G401.6 (cell line): ENCODE measurements around the gene UACA.

Source experiments
- FAIRE-seq: peaks from 2 replicates; lab custom pipeline; 2012; peaks lifted over from hg19 to GRCh38; lab: Jason Lieb, UNC

Gene UACA

DNA sequence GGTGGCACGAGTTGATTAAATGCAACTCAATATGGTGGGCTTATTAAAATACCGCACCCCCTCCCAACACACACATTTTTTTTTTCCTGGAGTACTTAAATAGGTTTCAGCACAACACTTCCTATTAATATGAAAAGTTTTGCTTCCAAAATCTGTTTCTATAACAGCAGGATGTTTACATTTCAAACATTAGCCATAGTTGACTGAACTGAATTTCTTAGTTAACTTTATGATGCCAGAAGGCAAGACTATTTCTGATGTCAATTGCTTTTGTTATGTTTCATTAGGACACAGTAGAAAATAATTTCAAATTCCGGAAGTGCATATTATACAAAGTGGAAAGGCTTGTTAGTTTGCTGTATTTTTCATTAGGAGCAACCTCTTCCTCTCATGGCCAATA, 104.7 kb downstream of the UACA start:
- FAIRE-seq, result no peak

DNA sequence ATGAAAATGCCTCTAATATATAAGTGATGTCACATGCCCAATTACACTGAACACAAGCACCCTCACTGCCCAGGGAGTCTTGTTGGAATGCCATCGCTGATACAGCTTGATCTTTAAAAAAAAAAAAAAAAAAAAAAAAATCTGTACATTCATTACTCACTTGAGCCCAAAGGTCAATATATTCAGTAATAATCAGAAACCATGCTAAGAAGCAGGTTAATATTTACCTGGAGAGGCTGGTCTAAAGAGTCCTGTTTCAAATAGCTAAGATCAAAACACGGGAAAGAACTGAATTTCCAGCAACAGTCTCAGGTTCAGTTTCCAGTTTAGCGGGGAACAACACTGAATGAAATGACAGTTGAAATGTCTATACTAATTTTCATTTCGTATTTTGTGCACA, 109.9 kb downstream of the UACA start:
- FAIRE-seq, result no peak

DNA sequence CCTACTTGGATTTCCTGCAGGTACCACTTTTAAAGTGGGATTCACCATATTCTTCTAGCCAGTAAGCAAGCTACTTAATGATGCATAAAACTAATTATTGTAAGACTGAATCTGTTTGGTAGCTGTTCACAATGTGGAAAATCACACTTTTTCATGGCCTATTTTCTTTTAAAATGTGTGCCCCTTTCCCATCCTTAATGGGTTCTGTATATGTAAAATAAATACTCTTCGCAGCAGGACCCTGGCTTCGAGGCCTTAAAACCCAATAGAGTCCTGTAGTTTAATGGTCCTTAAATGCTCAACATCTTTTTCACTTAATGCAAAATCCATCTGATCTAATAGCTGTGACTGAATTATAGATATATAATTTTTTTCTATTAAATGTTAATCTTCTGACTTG, 111.0 kb downstream of the UACA start:
- FAIRE-seq, result no peak

DNA sequence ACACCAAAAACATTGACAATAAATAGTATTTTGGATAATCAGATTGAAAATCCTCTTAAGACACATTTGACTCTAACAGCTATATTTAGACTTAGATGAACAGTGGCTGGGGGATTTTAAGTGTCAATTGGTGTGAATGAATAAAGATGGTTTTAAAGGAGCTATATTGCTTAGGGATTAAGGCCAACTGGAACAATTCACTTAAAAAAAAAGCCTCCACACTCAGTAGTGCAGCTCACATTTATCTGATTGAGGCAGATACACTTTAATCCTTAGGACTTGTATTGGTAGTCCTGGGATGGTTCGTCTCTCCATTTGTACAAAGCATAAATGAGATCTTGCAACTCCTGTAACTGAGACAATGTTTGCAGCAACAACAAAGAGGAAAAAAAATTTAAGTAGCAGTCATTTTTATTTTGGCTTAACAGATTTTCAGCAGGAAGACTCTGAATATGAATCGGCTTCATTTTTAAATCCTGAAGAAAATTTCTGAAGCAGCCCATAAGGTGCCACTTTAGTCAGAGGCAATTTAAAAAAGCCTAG, 112.0 kb downstream of the UACA start:
- FAIRE-seq, result no peak

DNA sequence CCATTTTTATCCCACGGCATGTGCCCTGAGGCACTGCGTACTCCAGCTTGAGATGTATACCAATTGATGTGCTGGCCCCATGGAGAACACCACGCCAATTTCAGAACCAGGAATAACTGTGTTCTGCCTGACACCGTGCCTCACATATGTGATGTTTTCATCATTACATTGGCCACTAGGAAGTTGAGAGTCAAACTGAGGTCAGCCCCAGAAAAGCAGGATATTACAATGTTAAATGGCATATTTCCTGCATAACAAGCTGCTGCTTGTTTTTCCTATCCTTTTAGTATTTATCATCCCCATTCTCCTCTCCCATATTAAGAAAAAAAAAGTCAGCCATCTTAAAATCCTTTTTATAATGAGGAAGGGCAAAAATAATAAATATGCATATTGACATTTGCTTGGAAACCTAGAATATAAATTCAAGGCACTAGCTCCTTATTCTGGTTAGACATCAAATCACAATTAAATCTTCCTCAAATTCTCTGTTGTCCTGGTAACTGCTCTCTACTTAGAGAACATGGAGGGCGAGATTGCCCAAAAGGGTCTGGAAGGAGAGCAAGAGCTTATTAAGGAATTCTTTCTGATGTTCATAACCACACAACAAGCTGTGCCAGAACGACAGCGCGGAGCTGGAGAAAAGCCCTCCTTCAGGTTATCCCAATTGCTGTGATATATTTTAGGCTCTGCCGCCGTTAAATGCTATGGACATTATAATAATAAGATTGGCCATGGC, 112.6 kb downstream of the UACA start:
- no peak for FAIRE-seq

DNA sequence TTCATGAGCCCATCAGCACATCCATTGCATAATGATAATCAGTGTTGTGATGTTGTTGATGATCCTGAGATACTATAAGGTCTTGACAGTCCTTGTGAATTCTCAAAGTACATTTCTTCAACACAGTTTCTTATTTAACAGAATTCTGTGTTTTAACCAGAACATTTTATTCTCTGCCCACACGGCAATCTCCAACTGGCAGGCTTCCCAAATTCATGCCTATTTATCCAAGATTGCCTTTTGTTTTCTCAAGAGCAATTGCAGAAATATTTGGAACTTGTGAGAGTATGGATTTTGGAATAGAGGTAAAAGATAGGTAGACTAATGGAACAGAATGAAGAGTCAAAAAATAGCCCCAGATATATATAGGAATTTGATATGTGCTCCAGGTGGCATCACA, 116.0 kb downstream of the UACA start:
- FAIRE-seq, result no peak

DNA sequence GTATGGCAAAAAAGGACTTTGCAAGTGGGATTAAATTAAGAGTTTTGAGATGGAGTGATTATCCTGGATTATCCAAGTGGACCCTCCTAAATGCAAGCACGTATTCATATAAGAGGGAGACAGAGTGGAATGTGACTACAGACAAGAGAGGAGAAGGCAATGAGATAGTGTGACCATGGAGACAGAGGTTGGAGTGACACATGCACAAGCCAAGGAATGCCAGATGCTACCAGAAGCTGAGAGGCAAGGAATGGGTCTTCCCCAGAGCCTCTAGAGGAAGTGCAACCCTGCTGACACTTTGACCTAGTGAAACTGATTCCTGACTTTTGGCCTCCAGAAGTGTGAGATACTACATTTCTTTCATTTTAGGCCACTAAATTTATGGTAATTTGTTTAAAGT, 117.2 kb downstream of the UACA start:
- no peak for FAIRE-seq

DNA sequence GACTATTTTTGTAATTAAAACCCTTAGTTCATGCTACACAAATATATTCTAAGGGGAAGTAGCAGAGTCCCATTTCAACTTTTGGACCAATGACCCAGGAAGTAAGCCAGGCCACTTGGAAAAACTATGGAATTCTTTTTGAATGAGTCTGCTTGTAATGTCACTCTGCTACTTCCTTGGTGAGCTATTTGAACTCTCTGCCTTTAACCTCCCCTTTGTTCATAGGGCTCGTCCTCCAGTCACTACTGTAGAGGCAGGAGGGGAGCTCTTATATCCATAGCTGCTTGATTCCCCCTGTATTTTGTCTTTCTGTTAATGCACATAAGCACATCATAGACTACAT, 119.6 kb downstream of the UACA start:
- FAIRE-seq, result no peak

DNA sequence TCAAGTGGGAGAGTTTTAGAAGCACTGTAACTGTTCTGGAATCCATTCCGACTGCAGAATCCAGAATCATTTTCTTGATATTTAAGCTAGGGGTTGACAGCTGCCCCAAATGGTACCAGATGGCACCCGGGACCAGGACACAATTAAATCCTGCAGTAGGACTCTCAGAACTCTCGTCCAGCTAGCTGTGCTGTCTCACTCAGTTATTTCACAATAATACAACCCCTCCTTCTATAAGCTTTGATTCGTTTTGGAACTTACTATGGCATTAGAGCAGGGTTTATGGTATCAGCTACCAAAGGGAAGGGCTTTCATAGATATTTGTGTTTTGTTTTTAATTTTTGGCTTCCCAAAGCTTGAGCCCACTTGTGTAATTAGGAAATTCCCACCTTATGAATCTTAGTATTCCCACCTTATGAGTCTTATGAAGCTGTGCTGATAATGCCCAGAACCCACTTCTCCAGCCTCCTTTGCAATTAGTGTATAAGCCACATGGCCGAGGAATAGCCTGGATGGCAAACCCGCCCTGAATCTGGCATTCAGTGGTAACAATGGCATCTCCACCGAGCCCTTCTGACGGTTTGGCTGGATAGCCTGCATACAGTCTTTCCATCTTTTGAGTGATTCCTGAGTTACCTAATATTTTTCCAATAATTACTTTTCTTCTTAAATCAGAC, 120.1 kb downstream of the UACA start:
- no peak for FAIRE-seq

DNA sequence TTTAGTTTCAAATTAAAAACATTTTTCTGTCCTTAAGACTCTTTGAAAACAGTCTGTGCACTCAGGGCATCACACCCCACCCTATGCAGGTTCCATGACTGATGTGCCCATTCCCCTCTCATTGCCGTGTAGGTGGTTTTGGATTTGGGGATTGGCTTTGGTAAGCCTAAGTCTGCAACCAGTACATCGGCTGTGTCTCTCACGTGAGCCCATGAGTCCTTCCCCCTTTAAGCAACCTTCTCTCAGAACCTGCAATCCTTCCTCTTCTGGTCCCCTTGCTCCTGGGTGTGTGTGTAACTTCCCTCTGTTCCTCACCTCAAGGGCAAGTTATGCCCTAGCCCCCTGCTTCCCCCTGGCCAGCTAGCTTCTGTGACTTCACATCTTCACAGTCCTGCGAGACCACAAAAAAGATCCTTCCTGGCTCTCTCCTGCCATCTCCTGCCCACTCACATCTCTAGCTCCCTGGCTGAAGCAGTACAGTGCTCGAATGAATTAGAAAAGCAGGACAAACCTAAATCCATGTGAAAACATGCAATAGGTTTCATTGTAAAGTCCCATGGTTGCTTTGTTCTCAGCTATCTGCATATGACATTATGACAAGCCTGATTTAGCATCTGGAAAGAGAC, 126.7 kb downstream of the UACA start:
- no peak for FAIRE-seq

DNA sequence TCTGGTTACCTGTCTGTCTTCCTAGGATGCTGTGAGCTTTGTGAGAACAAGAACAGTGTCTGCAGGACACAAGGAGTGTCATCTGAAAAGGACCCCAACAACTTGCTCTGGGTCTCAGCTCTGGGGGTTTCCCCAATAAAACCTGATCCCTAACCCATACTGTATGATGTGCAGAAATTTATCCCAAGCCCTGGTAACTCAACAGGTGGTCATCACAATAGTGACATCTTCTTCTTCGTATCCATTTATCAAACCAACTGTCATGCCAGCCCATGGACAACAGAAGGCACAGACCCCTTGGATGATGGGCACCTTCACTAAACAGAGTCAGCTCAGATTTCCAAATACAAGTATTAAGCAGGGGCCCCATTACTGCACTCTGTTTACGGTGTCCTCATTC, 127.5 kb downstream of the UACA start:
- no peak for FAIRE-seq

DNA sequence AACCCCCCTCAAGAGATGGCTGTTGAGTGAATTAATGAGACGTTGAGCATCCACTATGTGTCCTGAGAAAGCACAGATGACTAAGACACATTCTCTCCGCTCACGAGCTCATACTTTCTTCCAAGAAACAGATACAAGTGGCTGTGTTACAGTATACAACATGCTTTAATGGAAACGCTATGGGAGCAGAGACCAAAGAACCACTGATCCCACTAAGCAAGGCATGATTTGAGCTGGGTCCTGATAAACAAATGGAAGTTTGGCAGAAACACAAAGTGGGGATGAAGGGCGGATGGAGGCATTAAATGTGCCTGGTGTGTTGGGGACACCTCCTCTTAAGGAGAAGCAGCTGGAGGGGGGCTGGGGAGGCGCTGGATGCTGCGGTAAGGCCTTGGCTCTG, 129.4 kb downstream of the UACA start:
- no peak for FAIRE-seq

DNA sequence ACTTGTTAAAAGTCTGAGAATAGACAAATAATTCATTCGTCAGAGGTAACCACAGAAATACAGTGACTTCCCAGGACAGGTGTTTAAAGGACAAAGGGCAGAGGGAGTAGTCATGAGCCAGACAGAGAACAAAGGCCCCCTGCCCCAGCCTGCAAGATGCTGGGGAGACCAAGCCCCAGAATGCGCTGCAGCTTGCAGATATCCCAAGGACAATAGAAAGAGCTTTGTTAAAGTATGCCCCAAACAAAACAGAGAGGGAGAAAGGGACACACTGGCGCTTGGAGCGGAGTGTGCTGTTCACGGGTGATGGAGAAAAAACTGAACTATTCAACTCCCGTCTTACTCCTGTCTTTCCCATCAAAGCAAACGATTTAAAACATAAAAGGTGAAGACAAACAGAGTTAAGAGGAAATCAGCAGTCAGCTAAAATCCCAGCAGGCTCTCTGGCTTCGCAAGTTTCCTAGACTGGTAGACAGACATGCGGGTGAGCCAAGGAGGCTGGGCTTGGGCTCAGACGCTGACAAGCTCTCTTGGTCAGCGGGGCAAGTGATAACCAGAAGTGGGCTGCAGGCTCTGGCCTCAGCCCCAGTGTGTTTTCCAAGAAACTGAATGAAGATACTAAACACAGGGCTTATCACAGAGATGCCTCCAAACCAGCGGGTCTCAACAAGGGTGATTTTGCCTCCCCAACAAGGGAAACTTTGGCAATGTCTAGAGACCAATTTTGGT, 130.1 kb downstream of the UACA start:
- FAIRE-seq, result no peak

DNA sequence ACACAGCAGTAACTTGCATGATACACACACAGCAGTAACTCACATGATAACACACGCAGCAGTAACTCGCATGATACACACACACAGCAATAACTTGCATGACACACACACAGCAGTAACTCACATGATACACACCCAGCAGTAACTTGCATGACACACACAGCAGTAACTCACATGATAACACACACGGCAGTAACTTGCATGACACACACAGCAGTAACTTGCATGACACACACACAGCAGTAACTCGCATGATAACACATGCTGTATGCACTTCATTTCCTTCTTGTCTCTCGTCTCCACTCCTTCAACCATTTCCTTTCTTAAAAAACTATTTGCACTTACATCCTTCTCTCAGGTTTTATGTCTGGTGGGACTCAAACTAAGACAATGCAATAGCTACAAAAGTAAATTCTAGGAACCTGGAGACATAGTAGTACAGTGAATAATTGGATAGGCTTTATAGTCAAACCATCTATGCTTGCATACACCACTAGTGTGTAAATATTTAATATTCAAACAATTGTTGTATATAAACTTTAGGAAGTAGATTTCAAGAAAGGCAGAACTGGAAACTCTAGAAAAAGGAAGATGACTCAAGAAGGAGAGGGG, 130.8 kb downstream of the UACA start:
- no peak for FAIRE-seq

DNA sequence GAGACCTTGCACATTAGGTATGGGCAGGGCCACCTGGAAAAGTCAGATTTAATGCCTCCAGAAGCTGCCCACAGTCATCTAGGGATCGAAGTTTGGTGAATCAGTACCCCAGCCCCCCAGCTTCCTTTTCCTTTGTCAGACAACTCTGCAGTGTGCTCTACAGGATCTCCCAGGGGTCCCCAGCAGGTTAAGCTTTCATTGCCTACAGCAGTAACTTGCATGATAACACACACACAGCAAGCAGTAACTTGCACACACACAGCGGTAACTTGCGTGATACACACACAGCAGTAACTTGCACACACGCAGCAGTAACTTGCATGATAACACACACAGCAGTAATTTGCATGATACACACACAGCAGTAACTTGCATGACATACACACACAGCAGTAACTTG, 131.3 kb downstream of the UACA start:
- no peak for FAIRE-seq

DNA sequence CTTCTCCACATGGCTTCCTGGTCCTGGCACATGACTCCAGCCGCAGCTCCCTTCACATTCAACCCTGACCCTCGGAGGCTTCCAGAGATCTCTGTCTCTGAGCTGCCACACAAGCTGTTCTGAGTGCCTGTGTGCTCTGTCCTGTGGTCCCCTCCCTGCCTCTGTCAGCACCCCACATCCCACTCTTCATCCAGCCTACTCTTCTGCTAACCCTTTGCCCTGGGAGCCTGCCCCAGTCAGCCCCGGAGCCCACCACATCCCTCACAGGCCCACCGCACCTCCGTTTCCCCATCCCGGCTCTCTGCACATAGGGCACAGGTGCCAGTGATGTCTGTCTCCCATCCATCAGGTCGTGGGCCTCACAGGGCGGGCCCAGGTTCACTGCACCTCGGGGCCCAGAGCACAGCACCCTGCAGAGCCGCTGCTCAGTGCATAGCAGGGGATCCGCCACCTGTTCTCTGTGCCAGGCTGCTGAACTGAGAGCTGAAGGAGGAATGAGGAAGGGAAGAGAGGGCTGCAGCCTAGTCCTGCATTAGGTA, 133.6 kb downstream of the UACA start:
- FAIRE-seq, result no peak

DNA sequence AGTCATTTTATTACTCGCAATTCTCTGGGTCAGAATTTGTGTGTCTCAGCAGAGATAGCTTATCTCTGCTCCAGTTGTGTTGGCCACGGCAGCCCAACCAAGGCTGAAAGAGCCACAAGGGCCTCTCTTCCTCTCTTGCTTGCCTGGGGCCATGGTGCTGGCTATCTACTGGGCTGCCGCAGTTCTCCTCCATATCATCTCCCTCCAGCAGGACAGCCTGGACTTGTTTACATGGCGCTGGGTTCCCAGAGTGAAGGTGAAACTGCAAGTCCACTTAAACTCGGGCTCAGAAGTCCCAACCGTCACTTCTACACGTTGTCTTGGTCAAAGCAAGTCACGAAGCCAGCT, 134.8 kb downstream of the UACA start:
- no peak for FAIRE-seq

DNA sequence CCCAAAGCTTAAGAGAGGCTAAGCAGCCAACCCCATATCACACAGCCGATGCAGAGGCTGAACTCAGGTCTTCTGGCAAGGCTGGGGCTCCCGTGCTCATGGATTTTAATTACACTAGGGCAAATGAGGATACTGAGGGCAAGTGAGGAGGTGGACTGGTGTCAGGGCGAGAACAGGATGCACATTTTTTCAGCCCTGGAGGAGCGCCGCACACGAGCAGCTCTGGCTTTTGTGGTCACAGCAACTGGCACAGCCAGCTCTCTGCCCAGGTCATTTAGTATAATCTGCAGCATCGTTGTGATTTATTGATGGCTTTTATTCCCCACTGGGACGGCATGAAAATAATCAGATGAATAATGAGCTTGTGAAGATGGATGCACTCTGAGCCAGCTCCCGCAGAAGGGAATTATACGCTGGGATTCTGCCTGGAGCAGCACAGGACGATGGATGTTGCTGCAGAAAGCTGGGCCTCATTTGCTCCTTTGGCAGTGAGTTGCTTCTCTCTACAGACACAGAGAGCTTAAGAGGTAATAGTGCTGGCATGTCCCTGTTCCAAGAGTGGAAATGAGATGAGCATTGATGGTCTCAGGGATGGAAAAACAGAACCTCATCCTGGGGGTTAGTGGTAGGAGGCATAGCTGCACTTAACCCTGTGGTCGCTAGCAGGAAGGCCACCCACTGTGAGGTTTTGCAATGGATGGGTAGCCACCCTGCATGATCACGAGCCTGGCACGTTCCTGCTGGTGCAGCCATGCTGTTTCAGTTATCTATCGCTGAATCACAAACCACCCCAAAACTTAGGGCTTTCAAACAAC, 135.4 kb downstream of the UACA start:
- FAIRE-seq, result no peak

DNA sequence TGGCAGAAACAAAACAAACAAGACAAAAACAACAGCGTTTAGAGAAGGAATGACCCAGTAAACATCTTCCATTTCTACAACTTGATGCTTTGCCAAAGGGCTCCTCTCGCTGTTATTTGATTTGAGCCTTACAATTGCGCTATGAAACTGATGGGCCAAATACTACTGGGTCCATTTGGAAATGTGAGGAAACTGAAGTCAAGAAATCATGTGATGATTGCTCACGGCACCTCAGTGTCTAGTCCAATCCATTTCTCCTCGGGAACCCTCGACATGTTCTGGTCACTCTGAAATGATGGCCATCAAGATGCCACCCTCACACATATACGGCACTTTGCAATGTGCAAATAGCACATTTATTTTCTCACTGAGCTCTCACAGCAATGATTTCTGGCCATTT, 136.0 kb downstream of the UACA start:
- FAIRE-seq, result no peak

DNA sequence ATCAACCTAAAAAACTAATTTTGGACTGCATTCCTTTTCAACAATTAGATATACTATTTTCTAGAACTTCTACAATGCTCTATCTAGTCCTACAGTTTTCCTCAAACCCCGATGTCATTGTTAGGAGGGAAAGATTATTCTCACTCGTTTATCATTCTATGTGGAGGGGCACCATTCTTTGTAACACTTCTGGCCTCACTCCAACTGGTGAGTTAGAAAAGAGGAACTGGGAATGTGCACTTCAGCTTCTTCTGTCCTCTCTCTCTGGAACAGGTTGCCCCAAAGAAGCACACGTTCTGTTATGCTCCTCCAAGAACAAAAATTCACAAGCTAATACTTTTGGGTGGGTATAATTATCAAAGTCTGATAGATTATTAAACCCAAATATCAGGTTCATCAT, 137.9 kb downstream of the UACA start:
- no peak for FAIRE-seq

DNA sequence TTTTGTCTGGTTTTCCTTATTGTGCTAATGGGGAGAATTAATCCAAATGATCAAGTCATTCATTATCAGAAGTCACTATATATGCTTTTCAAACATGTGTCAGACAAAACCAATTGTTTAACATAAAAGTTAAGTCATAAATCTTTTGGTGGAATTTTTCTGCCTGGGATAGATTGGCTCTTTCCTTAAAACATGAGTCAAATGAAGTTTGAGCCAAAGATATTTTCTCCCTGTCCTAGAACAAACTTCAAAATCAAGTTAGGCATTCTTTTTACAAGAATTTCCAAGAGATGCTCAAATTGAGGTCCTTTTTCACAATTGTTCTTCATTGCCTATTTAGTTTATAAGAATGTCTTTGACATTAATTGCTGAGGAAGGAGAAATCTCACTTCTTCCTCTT, 138.3 kb downstream of the UACA start:
- FAIRE-seq, result no peak

DNA sequence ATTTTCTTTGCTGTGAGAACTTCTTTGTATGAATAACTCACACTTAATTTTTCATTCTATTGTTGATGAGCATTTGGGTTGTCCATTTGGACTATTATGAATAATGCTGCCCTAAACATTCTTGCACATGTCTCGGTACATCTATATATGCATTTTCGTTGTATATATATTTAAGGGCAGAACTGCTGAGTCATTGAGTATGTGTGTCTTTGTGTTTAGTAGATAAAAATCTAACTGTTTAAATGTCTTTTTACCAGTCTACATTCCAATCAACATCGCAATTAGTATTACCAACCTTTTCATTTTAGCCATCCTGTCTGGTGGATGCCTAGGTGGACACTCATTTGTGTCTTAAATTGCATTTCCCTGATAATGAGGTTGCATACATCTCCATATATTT, 144.4 kb downstream of the UACA start:
- no peak for FAIRE-seq
